Glutamatergic neuron (in vitro differentiated cells): ENCODE results near the gene CTU1. TPM values are rescaled to one million over a fixed set of nuclear protein-coding genes. Genes with fewer than 3 reads are reported as not detected.

Experiments
- DNase-seq: peaks from one replicate; pipeline ENCODE4 v3.0.0; 2022
- H3K27ac Mint-ChIP-seq: one replicate; pipeline ENCODE4 v1.8.0; 2020; ENCODE audit warnings: mild to moderate bottlenecking, mixed read lengths, inconsistent platforms; ENCODE audit not compliant: unreplicated experiment
- H3K27me3 Mint-ChIP-seq: one replicate; pipeline ENCODE4 v1.8.0; 2020; ENCODE audit warnings: mild to moderate bottlenecking, moderate library complexity, mixed read lengths, inconsistent platforms; ENCODE audit not compliant: unreplicated experiment
- H3K36me3 Mint-ChIP-seq: one replicate; pipeline ENCODE4 v1.8.0; 2020; ENCODE audit warnings: mild to moderate bottlenecking, mixed read lengths, inconsistent platforms; ENCODE audit not compliant: unreplicated experiment
- H3K4me1 Mint-ChIP-seq: one replicate; pipeline ENCODE4 v1.8.0; 2020; ENCODE audit warnings: mild to moderate bottlenecking, low read depth, mixed read lengths, inconsistent platforms; ENCODE audit not compliant: unreplicated experiment
- H3K4me3 Mint-ChIP-seq: one replicate; pipeline ENCODE4 v1.8.0; 2020; ENCODE audit warnings: mild to moderate bottlenecking, mixed read lengths, inconsistent platforms; ENCODE audit not compliant: unreplicated experiment
- H3K9me3 Mint-ChIP-seq: one replicate; pipeline ENCODE4 v1.8.0; 2020; ENCODE audit warnings: mild to moderate bottlenecking, moderate library complexity, mixed read lengths, inconsistent platforms; ENCODE audit not compliant: unreplicated experiment
- total RNA-seq: library from RNA; stranded (reverse); fragmentation: NEBNext Ultra II Directional; extraction: Animal tissue kit (Norgen Biotek cat#: 25700); gene quantifications from one replicate; pipeline ENCODE4 v1.2.1, GENCODE V29; 2021; ENCODE audit not compliant: unreplicated experiment
- TF ChIP-seq, protein P1 (sequence below): fragments of 200-600 bp; sonication (generic); IDR thresholded peaks from one replicate; pipeline ENCODE4 v1.5.0; 2021; ENCODE audit not compliant: partially characterized antibody, unreplicated experiment

The CTU1 gene
- total RNA-seq, 1 donor from 2014 or later = 8.0 TPM

DNA sequence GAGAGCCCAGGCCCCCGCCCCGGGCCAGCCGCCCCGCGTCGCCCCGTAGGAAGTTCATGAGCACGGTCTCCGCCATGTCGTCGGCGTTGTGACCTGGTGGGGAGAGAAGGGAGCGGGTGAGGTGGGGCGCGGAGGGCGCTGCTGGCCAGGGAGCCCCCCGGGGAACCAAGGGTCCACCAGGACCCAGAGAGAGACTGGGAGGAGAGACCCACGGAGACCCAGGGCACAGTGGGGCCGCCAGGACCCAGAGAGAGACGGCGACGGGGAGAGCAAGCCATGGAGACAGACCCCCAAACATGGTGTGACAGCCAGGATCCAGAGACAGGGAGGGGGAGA, 9.2 kb downstream of the CTU1 start:
- H3K4me3 Mint-ChIP-seq = peak overlapping the region; percentile 30
- peaks cover 4% of the 10 kb centered on the region for H3K9me3 Mint-ChIP-seq
- H3K27ac Mint-ChIP-seq = no peak overlapping the region
- peaks cover 6% of the 10 kb centered on the region for H3K27me3 Mint-ChIP-seq
- TF ChIP-seq, protein P1, sequence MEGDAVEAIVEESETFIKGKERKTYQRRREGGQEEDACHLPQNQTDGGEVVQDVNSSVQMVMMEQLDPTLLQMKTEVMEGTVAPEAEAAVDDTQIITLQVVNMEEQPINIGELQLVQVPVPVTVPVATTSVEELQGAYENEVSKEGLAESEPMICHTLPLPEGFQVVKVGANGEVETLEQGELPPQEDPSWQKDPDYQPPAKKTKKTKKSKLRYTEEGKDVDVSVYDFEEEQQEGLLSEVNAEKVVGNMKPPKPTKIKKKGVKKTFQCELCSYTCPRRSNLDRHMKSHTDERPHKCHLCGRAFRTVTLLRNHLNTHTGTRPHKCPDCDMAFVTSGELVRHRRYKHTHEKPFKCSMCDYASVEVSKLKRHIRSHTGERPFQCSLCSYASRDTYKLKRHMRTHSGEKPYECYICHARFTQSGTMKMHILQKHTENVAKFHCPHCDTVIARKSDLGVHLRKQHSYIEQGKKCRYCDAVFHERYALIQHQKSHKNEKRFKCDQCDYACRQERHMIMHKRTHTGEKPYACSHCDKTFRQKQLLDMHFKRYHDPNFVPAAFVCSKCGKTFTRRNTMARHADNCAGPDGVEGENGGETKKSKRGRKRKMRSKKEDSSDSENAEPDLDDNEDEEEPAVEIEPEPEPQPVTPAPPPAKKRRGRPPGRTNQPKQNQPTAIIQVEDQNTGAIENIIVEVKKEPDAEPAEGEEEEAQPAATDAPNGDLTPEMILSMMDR = peak; percentile 1
- no peaks in the 10 kb centered on the region for H3K36me3 Mint-ChIP-seq
- DNase-seq = no peak
- peaks cover 2% of the 10 kb centered on the region for H3K4me1 Mint-ChIP-seq

DNA sequence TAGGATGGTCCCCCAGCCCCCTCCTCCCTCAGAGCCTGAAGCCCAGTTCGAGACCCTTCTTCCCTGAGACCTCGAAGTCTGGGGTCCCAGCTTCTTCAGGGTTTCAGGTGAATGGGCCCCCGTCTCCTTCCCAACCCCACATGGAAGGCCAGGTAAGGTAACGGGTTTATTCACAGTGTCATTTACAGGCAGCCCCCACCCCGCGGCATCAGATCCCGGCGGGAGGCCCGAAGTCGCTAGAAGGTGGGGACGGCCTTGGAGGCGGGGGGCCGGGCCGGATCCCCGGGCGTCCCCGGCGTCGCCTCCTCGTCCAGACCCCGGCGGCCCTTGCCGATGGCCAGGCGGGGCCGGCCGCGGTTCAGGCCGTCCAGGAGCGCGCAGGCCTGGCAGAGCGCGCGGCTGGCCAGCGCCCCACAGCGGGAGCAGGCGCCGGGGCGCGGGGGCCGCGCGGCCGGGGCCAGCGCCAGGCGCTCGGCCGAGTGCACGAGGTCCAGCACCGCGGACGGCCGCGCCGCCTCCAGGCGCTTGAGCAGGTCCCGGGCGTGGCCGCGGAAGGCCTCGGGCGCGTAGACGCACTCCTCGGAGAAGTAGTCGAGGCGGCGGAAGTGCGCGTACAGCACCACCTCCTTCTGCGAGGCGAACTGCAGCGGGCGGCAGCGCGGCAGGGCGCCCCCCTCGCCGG, 9.7 kb downstream of the CTU1 start:
- Mint-ChIP-seq H3K36me3 (no peaks in the 10 kb centered on the region), H3K27ac (no peak overlapping the region), H3K4me1 (peaks cover 2% of the 10 kb centered on the region), H3K4me3 (no peak overlapping the region), H3K9me3 (peaks cover 4% of the 10 kb centered on the region), H3K27me3 (peaks cover 6% of the 10 kb centered on the region)
- peak; percentile 69 for DNase-seq
- TF ChIP-seq, protein P1 = peak; percentile 5

DNA sequence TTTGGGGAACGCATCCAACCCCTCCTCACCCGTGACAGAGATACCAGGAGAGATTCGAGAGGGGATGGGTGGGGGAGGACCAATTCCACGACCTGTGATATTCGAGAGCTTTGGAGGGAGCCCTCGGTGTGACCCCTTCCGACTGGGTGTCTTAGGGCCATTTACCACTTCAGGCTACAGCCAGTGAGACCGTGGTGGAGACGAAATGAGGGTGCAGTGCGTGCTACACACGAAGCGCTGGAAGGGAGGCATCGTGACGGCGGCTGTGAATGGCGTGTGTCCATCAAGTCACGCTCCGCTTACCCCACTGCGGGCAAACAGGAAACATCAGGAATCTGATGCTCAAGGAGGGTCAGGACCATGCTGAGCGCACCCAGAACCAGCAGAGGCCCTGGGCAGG, 10.4 kb downstream of the CTU1 start:
- DNase-seq = no peak
- H3K9me3 Mint-ChIP-seq = peaks cover 4% of the 10 kb centered on the region
- peaks cover 2% of the 10 kb centered on the region for H3K4me1 Mint-ChIP-seq
- H3K36me3 Mint-ChIP-seq = no peaks in the 10 kb centered on the region
- H3K27me3 Mint-ChIP-seq = peaks cover 6% of the 10 kb centered on the region
- H3K27ac Mint-ChIP-seq = no peak overlapping the region
- TF ChIP-seq, protein P1 = no peak
- no peak overlapping the region for H3K4me3 Mint-ChIP-seq

DNA sequence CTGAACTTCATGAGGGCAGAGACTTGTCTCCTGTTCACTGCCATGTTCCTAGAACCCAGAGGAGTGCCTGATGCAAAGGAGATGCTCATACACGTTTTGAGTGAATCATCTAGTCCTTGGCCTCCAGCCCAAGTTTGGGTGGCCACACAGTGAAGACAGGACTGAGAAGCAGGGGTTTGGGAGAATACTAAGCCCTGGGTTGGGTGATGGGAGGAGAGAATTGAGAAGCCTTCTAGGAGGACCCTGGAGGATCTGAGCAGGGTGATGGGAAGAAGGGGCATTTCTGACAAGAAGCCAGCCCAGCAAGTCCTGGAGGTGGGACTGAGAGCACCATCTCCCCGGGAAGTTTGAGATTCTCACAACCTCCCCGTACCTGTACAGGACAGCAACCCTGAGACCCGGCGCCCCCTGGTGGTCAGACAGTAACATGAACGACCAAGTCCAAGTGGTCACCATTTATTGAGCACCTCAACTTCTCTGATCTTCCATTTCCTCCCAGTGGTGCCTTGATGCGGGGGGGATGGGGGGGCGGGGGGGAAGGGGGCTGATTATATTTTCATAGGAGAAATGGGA, 11.0 kb downstream of the CTU1 start:
- TF ChIP-seq, protein P1 = peak; percentile 74
- no peak overlapping the region for H3K4me3 Mint-ChIP-seq
- DNase-seq = peak; percentile 81
- peaks cover 6% of the 10 kb centered on the region for H3K9me3 Mint-ChIP-seq
- H3K4me1 Mint-ChIP-seq = peaks cover 2% of the 10 kb centered on the region
- peaks cover 8% of the 10 kb centered on the region for H3K27me3 Mint-ChIP-seq
- H3K27ac Mint-ChIP-seq = no peak overlapping the region
- no peaks in the 10 kb centered on the region for H3K36me3 Mint-ChIP-seq

DNA sequence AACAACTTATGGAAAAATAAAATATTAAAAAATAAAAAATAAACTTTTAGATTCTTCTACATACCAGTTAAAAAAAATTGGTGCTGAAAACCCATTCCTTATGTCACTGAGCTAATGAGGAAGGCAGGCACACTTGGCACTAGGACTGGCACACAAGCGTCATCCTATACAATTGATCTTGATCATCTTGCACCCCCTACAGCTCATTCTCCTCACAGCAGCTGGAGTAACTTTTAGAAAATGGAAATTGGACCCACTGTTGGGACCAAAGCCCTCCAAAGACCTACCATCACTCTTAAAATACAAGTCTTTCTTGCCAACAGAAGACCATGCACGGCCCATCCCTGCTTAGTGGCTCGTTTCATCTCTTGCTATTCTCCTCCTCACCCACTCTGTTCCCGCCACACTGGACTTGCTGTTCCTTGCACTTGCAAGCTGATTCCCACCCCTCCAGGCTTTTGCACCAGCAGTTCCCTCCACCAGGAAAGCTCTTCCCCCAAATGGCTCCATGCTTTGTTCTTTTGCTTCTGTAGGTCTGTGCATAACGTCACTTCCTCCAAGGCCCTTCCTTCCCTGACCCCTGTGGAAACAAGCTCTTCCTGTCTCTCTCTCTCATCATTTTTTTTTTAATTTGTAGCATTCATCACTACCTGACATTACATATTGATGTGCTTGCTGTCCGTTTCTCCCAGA, 11.6 kb downstream of the CTU1 start:
- no peak for DNase-seq
- Mint-ChIP-seq H3K27ac (no peak overlapping the region), H3K4me1 (peaks cover 2% of the 10 kb centered on the region), H3K36me3 (no peaks in the 10 kb centered on the region), H3K4me3 (no peak overlapping the region), H3K9me3 (peaks cover 7% of the 10 kb centered on the region), H3K27me3 (peaks cover 10% of the 10 kb centered on the region)
- TF ChIP-seq, protein P1 = no peak
